GM06990 (cell line): ENCODE results near the gene SPAG16.

Source experiments
- DNase-seq: peaks from one replicate; pipeline ENCODE4 v3.0.0-alpha.2; 2011; ENCODE audit not compliant: insufficient read length; ENCODE audit errors: extremely low read depth
- H3K27me3 ChIP-seq: replicated peaks from 2 replicates; pipeline ENCODE4 v1.6.0; 2011; ENCODE audit warnings: low read length; ENCODE audit not compliant: control insufficient read depth, insufficient read depth
- H3K36me3 ChIP-seq: 2 replicates; pipeline ENCODE4 v1.5.1; 2011; ENCODE audit warnings: low read length; ENCODE audit not compliant: control insufficient read depth, insufficient read depth
- H3K4me3 ChIP-seq: replicated peaks from 2 replicates; pipeline ENCODE4 v1.5.1; 2011; ENCODE audit warnings: low read depth, mild to moderate bottlenecking, control low read depth, low read length
- CTCF ChIP-seq: IDR thresholded peaks from 2 replicates; pipeline ENCODE4 v1.5.1; 2011; ENCODE audit warnings: low read length, control low read depth, mild to moderate bottlenecking, inconsistent platforms; ENCODE audit not compliant: insufficient read depth, poor library complexity, severe bottlenecking

SPAG16 gene

GRCh38 chr2:213914510-213914909, 630.2 kb downstream of the SPAG16 start:
- no peak for DNase-seq
- no peak for TF ChIP-seq CTCF
- H3K4me3 ChIP-seq: no peak overlapping the region
- no peaks in the 10 kb centered on the region for H3K27me3 ChIP-seq
- no peaks in the 10 kb centered on the region for H3K36me3 ChIP-seq

DNA sequence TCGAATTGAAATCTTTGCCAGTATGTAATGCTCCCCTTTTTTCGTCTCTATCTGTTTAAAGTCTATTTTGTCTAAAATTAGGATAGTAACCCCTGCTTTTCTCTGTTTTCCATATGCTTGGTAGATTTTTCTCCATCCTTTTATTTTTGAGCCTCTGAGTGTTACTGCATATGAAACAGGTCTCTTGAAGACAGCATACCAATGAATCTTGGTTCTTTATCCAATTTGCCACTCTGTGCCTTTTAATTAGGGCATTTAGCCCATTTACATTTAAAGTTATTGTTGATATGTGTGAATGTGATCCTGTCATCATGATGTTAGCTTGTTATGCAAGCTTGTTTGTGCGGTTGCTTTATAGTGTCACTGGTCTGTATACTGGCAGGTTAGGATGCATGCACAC, 635.8 kb downstream of the SPAG16 start:
- Histone ChIP-seq H3K4me3 (no peak overlapping the region), H3K27me3 (no peaks in the 10 kb centered on the region), H3K36me3 (no peaks in the 10 kb centered on the region)
- no peak for TF ChIP-seq CTCF
- DNase-seq: no peak

- TF ChIP-seq CTCF: no peak
- Histone ChIP-seq H3K36me3 (no peaks in the 10 kb centered on the region), H3K4me3 (no peak overlapping the region), H3K27me3 (no peaks in the 10 kb centered on the region)
- no peak for DNase-seq
Observed at GRCh38 chr2:213923543-213923942, 639.3 kb downstream of the SPAG16 start.

DNA sequence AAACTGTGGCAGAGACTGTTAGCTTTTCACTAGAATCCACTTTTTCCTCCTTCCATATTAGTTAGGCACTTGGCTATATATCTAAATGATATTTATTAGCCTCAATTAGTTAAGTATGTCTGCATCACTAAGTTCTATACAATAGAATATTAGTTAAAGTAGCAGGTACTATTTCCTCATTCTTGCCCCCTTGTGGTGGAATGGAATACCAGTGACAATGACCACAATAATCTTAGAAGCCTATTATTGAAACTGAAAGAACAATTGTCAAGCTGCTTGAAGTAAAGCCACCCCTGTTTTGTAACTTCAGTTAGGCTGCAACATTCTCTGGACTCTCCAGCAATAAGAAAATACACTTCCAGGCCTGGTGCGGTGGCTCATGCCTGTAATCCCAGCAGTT, 650.3 kb downstream of the SPAG16 start:
- peak; percentile 57 for TF ChIP-seq CTCF

GRCh38 chr2:213958086-213958485, 673.8 kb downstream of the SPAG16 start:
- no peak for DNase-seq
- H3K36me3 ChIP-seq: no peaks in the 10 kb centered on the region
- no peaks in the 10 kb centered on the region for H3K27me3 ChIP-seq
- no peak for TF ChIP-seq CTCF
- H3K4me3 ChIP-seq: no peak overlapping the region

More for the DNA sequence above, 650.3 kb downstream of the SPAG16 start:
- peak; percentile 26 for DNase-seq
- H3K36me3 ChIP-seq: no peaks in the 10 kb centered on the region
- no peaks in the 10 kb centered on the region for H3K27me3 ChIP-seq
- H3K4me3 ChIP-seq: no peak overlapping the region

DNA sequence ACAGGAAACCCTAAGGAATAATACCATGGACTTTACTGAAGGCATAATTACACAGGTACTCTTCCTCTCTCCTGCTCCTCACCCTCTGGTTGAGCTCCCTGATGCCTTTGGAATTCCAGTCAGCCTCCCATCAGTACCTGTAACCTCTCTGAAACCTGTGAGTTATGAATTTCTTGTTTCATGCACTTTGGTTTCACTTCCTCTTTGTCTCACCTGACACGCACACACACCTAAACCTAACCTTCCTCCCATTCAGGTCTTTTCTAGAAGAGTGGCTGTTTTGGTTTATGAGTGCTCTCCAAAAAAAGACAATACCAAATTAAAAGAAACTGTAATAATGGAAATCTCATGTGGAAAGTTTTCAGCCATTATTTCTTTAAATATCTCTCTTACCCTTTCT, 675.3 kb downstream of the SPAG16 start:
- no peak for DNase-seq
- Histone ChIP-seq H3K36me3 (no peaks in the 10 kb centered on the region), H3K4me3 (no peak overlapping the region), H3K27me3 (no peaks in the 10 kb centered on the region)
- TF ChIP-seq CTCF: no peak
